HL-60 (cell line): Measurements from ENCODE around the gene GOLT1A.

Experiments used
- GABPA ChIP-seq: IDR thresholded peaks from 2 replicates; pipeline ENCODE4 v1.6.1; 2012; ENCODE audit warnings: low read depth
- POLR2AphosphoS5 ChIP-seq: IDR thresholded peaks from 2 replicates; pipeline ENCODE4 v1.6.1; 2012; ENCODE audit warnings: low read depth
- TF ChIP-seq, protein P1 (sequence below): IDR thresholded peaks from one replicate; pipeline ENCODE4 v1.5.1; 2011; ENCODE audit warnings: low read length, control low read depth, inconsistent platforms; ENCODE audit not compliant: insufficient read depth

DNA sequence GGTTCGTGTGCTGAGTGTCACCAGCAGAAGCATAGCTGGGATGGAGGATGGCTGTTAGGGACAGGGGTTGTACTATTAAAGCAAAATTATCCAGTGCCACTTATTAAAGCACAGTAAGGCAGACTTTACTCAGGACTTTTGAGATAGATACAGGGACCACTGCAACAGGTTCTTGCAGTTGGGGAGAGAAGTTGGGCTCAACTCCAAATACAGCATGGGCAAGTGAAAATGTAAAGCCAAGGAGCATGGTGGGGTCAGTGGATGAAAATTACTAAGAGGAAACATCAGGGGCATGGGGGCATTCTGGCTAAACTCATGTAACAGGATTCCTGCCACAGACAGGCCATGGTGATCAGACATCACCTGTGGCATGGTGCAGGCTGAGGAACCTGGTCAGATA lies 32.7 kb downstream of the GOLT1A start:
- TF ChIP-seq POLR2AphosphoS5 (no peak), GABPA (no peak)
- TF ChIP-seq, protein P1, sequence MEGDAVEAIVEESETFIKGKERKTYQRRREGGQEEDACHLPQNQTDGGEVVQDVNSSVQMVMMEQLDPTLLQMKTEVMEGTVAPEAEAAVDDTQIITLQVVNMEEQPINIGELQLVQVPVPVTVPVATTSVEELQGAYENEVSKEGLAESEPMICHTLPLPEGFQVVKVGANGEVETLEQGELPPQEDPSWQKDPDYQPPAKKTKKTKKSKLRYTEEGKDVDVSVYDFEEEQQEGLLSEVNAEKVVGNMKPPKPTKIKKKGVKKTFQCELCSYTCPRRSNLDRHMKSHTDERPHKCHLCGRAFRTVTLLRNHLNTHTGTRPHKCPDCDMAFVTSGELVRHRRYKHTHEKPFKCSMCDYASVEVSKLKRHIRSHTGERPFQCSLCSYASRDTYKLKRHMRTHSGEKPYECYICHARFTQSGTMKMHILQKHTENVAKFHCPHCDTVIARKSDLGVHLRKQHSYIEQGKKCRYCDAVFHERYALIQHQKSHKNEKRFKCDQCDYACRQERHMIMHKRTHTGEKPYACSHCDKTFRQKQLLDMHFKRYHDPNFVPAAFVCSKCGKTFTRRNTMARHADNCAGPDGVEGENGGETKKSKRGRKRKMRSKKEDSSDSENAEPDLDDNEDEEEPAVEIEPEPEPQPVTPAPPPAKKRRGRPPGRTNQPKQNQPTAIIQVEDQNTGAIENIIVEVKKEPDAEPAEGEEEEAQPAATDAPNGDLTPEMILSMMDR, result no peak
